ENCODE results near the gene LRRC4C.
A peak's percentile ranks its signal among the peaks of the same experiment; 100 is the strongest.

DNA sequence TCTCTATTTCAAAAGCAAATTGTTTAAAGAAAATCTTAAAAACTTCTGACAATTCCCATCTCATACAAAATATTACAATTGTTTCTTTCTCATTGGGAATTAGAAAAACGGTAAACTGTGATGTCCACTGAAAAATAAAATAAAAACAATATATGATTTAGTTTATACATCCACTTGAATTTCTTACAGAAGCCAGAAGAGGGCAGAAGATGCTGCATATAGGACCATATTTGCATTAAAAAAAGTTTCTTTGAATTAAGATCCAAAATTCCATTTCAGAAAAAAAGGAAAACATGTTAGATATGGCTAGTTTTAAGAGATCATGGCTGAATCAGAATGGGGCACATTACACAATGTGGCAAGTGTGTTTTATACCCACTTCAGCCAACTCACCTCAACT, 39.3 kb upstream of the LRRC4C start:
- TF ChIP-seq JUNB (IDR thresholded peaks at IDR 0.05; ENCODE audit: unreplicated experiment): no peak
- TF ChIP-seq, protein P1, sequence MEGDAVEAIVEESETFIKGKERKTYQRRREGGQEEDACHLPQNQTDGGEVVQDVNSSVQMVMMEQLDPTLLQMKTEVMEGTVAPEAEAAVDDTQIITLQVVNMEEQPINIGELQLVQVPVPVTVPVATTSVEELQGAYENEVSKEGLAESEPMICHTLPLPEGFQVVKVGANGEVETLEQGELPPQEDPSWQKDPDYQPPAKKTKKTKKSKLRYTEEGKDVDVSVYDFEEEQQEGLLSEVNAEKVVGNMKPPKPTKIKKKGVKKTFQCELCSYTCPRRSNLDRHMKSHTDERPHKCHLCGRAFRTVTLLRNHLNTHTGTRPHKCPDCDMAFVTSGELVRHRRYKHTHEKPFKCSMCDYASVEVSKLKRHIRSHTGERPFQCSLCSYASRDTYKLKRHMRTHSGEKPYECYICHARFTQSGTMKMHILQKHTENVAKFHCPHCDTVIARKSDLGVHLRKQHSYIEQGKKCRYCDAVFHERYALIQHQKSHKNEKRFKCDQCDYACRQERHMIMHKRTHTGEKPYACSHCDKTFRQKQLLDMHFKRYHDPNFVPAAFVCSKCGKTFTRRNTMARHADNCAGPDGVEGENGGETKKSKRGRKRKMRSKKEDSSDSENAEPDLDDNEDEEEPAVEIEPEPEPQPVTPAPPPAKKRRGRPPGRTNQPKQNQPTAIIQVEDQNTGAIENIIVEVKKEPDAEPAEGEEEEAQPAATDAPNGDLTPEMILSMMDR (conservative IDR thresholded peaks at IDR 0.05; ENCODE audit: low read depth in 2 of 2): peak in 1 of 2 experiments; percentile 68; a peak in 3 of 4 replicates

Data from GM23338 (cell line).